A673 (cell line): ENCODE results near the gene LAMA3.

Experiments
- EZH2 ChIP-seq: fragments of 200-600 bp; sonication (generic); IDR thresholded peaks from 2 replicates; pipeline ENCODE4 v1.6.1; 2017; ENCODE audit warnings: borderline replicate concordance, low read depth, mild to moderate bottlenecking, mixed read lengths, antibody characterized with exemption, low read length; ENCODE audit not compliant: poor library complexity, severe bottlenecking
- TF ChIP-seq, protein P1 (sequence below): fragments of 300-800, 200-600 bp; sonication (generic); conservative IDR thresholded peaks from 2 replicates; pipeline ENCODE4 v1.5.1; 2017; ENCODE audit warnings: low read depth, mild to moderate bottlenecking, antibody characterized with exemption, low read length, moderate library complexity, mixed read lengths

DNA sequence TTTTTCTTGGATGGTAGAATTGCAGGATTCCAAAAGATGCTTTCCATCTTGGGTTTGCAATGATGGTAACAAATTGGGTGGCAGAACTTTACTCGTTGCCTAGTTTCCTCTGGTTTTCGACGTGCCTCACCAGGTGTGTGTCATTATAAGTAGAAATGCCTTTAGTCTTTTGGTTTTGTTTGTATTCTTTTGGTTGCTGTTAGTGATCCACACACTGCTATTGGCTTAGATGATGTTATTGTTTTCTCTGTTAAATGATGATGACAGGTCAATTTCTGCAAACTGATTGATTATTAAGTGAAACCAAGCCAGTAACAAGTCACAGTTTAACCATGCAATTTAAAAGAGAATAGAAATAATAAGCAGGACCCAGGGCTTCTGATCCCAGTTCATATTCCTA lies 6.1 kb upstream of the LAMA3 start:
- TF ChIP-seq, protein P1, sequence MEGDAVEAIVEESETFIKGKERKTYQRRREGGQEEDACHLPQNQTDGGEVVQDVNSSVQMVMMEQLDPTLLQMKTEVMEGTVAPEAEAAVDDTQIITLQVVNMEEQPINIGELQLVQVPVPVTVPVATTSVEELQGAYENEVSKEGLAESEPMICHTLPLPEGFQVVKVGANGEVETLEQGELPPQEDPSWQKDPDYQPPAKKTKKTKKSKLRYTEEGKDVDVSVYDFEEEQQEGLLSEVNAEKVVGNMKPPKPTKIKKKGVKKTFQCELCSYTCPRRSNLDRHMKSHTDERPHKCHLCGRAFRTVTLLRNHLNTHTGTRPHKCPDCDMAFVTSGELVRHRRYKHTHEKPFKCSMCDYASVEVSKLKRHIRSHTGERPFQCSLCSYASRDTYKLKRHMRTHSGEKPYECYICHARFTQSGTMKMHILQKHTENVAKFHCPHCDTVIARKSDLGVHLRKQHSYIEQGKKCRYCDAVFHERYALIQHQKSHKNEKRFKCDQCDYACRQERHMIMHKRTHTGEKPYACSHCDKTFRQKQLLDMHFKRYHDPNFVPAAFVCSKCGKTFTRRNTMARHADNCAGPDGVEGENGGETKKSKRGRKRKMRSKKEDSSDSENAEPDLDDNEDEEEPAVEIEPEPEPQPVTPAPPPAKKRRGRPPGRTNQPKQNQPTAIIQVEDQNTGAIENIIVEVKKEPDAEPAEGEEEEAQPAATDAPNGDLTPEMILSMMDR = no peak
- no peak for TF ChIP-seq EZH2
